PC-3 (cell line): Measurements from ENCODE around the gene UQCC5.

ENCODE experiments used
- CTCF ChIP-seq: fragments of 300-600 bp; sonication (generic); conservative IDR thresholded peaks from 2 replicates; pipeline ENCODE4 v1.5.1; 2017; ENCODE audit warnings: antibody characterized with exemption, low read depth, mild to moderate bottlenecking, low read length
- EZH2 ChIP-seq: fragments of 300-600 bp; sonication (generic); IDR thresholded peaks from one replicate; pipeline ENCODE4 v1.6.1; 2017; ENCODE audit warnings: antibody characterized with exemption, mild to moderate bottlenecking, low read length; ENCODE audit not compliant: unreplicated experiment
- EZH2phosphoT487 ChIP-seq: fragments of 300-600 bp; sonication (generic); IDR thresholded peaks from 2 replicates; pipeline ENCODE4 v1.6.1; 2018; ENCODE audit warnings: mild to moderate bottlenecking, antibody characterized with exemption, low read length, borderline replicate concordance

- TF ChIP-seq CTCF (no peak), EZH2 (no peak), EZH2phosphoT487 (no peak)
Observed at GRCh38 chr3:52528586-52529375, 7.6 kb upstream of the UQCC5 start.
